CD4-positive, alpha-beta T cell treated with Interleukin-12 subunit alpha and Interleukin-12 subunit beta, for 1 hour (primary cell): ENCODE data around the gene HMGXB3.

Source experiments
- DNase-seq: peaks from one replicate; pipeline ENCODE4 v3.0.0-alpha.2; 2020

Gene HMGXB3

GRCh38 chr5:150054569-150054968 lies 54.0 kb downstream of the HMGXB3 start:
- DNase-seq: no peak

- no peak for DNase-seq
Measured at GRCh38 chr5:150055326-150056074, 55.0 kb downstream of the HMGXB3 start.

- no peak for DNase-seq
Measured at GRCh38 chr5:150056075-150056443, 55.5 kb downstream of the HMGXB3 start.

GRCh38 chr5:150057052-150057451 lies 56.5 kb downstream of the HMGXB3 start:
- no peak for DNase-seq

GRCh38 chr5:150057511-150057910 lies 57.0 kb downstream of the HMGXB3 start:
- DNase-seq: no peak

- no peak for DNase-seq
Measured at GRCh38 chr5:150057996-150058395, 57.5 kb downstream of the HMGXB3 start.

- peak; percentile 6 for DNase-seq
Measured at GRCh38 chr5:150058480-150059126, 58.1 kb downstream of the HMGXB3 start.

GRCh38 chr5:150059623-150060022 lies 59.1 kb downstream of the HMGXB3 start:
- no peak for DNase-seq

- no peak for DNase-seq
Measured at GRCh38 chr5:150060471-150060870, 59.9 kb downstream of the HMGXB3 start.

GRCh38 chr5:150061538-150061995 lies 61.0 kb downstream of the HMGXB3 start:
- no peak for DNase-seq

- DNase-seq: no peak
Measured at GRCh38 chr5:150062216-150062922, 61.8 kb downstream of the HMGXB3 start.

GRCh38 chr5:150063638-150064037 lies 63.1 kb downstream of the HMGXB3 start:
- no peak for DNase-seq

GRCh38 chr5:150064681-150065220 lies 64.2 kb downstream of the HMGXB3 start:
- no peak for DNase-seq

- no peak for DNase-seq
Measured at GRCh38 chr5:150065346-150065745, 64.8 kb downstream of the HMGXB3 start.

GRCh38 chr5:150065886-150066285 lies 65.3 kb downstream of the HMGXB3 start:
- no peak for DNase-seq

- no peak for DNase-seq
Measured at GRCh38 chr5:150066436-150066835, 65.9 kb downstream of the HMGXB3 start.

GRCh38 chr5:150066901-150067396 lies 66.4 kb downstream of the HMGXB3 start:
- no peak for DNase-seq

GRCh38 chr5:150067405-150067960 lies 66.9 kb downstream of the HMGXB3 start:
- DNase-seq: no peak

GRCh38 chr5:150068071-150068470 lies 67.5 kb downstream of the HMGXB3 start:
- no peak for DNase-seq

GRCh38 chr5:150068472-150068871 lies 67.9 kb downstream of the HMGXB3 start:
- DNase-seq: no peak

GRCh38 chr5:150068961-150069645 lies 68.6 kb downstream of the HMGXB3 start:
- DNase-seq: no peak
